Duodenal mucosa (tissue), 2 donors: ENCODE measurements around the gene KSR1.

Experiments used
- H3K27ac ChIP-seq: one replicate; pipeline ENCODE4 v1.7.0; 2013; ENCODE audit warnings: low read depth, low read length
- H3K27me3 ChIP-seq, 2 donors: one replicate each; pipeline ENCODE4 v1.7.0; 2013; ENCODE audit warnings: low read length in 2 of 2, control low read depth in 1 of 2; ENCODE audit not compliant: insufficient read depth in 2 of 2, control insufficient read depth in 1 of 2
- H3K36me3 ChIP-seq, 2 donors: one replicate each; pipeline ENCODE4 v1.7.0; 2013; ENCODE audit warnings: low read length in 2 of 2, control low read depth in 1 of 2; ENCODE audit not compliant: insufficient read depth in 2 of 2, control insufficient read depth in 1 of 2
- H3K4me1 ChIP-seq, 2 donors: one replicate each; pipeline ENCODE4 v1.7.0; 2013; ENCODE audit warnings: low read length in 2 of 2, control low read depth in 1 of 2; ENCODE audit not compliant: insufficient read depth in 2 of 2, control insufficient read depth in 1 of 2
- H3K4me3 ChIP-seq, 2 donors: one replicate each; pipeline ENCODE4 v1.7.0; 2013; ENCODE audit warnings: low read length in 2 of 2, low read depth in 1 of 2
- H3K9ac ChIP-seq, 2 donors: one replicate each; pipeline ENCODE4 v1.7.0; 2013; ENCODE audit warnings: low read length in 2 of 2, low read depth in 1 of 2
- H3K9me3 ChIP-seq, 2 donors: one replicate each; pipeline ENCODE4 v1.7.0; 2013; ENCODE audit warnings: low read length in 2 of 2, control low read depth in 1 of 2; ENCODE audit not compliant: control insufficient read depth in 1 of 2

KSR1 gene

DNA sequence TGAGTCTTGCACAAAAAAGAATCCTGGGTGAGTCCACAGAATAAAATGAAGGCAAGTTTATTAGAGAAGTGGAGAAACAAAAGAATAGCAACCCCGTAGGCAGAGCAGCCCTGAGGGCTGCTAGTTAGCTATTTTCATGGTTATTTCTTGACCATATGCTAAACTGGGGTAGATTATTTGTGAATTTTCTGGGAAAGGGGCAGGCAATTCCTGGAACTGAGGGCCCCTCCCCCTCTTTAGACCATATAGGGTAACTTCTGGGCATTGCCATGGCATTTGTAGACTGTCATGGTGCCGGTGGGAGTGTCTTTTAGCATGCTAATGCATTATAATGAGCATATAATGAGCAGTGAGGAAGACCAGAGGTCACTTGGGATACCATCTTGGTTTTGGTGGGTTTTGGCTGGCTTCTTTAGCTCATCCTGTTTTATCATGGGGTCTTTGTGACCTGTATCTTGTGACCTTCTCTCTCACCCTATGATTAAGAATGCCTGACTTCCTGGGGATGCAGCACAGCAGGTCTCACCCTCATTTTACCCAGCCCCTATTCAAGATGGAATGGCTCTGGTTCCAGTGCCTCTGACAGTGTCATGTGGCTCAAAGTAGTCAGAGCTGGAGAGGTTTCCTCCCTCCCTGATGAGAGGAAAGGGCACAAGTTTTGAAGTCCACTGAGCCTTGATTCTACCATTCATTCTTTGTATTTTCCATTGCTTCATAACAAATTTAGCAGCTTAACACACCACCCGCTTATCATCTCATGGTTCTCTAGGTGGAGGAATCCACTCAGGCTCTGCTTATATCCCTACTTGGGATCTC, 119.1 kb downstream of the KSR1 start:
- Histone ChIP-seq H3K9me3 (no peaks in the 10 kb centered on the region), H3K4me1 (peaks cover 2 to 6% of the 10 kb centered on the region in 2 donors), H3K27me3 (no peaks in the 10 kb centered on the region), H3K36me3 (no peaks in the 10 kb centered on the region), H3K27ac (no peak overlapping the region), H3K9ac (no peak overlapping the region), H3K4me3 (no peak overlapping the region)

GRCh38 chr17:27575912-27576252, 119.6 kb downstream of the KSR1 start:
- H3K27ac ChIP-seq: no peak overlapping the region
- no peaks in the 10 kb centered on the region for H3K9me3 ChIP-seq
- no peaks in the 10 kb centered on the region for H3K4me1 ChIP-seq
- H3K36me3 ChIP-seq: no peaks in the 10 kb centered on the region
- no peak overlapping the region for H3K4me3 ChIP-seq
- H3K27me3 ChIP-seq: no peaks in the 10 kb centered on the region
- no peak overlapping the region for H3K9ac ChIP-seq

- H3K27ac ChIP-seq: no peak overlapping the region
- H3K36me3 ChIP-seq: no peaks in the 10 kb centered on the region
- no peaks in the 10 kb centered on the region for H3K9me3 ChIP-seq
- no peak overlapping the region for H3K9ac ChIP-seq
- no peaks in the 10 kb centered on the region for H3K27me3 ChIP-seq
- no peaks in the 10 kb centered on the region for H3K4me1 ChIP-seq
- no peak overlapping the region for H3K4me3 ChIP-seq
Observed at GRCh38 chr17:27576477-27577083, 120.3 kb downstream of the KSR1 start.

- no peaks in the 10 kb centered on the region for H3K4me1 ChIP-seq
- no peaks in the 10 kb centered on the region for H3K27me3 ChIP-seq
- no peaks in the 10 kb centered on the region for H3K36me3 ChIP-seq
- H3K9ac ChIP-seq: no peak overlapping the region
- H3K27ac ChIP-seq: peak overlapping the region; percentile 46
- no peak overlapping the region for H3K4me3 ChIP-seq
- no peaks in the 10 kb centered on the region for H3K9me3 ChIP-seq
Observed at GRCh38 chr17:27577121-27577761, 121.0 kb downstream of the KSR1 start.

DNA sequence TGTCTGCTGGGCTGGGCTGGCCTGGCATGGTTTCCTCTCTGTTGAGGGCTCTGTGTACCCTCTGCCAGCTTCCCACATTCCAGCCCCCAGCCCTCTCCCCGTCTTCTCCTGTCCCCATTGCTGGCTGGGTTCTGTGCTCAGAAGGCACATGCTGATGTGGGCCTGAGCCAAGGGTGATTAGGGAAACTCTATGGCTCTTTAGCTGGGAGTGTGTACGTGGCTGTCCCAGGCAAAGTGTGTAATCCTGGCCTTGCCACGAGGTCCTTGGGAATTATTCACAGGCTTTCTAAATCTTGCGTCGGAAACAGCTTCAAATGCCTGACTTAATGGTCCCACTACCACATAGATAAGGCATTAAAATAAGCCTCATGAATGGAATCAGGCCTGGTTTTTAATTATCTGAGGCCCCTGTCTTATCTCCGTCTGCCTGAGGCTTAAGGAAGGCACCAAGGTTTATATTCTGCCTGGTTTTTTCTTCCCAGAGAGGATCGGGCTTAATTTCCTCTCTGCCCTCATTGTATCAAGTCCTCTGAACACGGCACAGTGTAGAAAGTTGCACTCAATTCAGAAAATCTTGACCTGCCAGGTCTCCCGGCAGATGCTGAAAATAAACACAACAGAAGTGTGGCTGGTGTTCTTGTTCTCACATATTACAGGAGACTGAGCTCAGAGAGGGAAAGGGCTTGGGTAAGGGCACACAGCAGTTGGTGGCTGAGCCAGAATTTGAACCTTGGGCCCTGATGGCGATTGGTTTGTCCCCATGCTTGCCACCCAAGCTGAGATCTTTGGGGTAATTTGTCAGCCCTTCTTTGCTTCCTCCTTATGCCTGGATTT, 121.9 kb downstream of the KSR1 start:
- Histone ChIP-seq H3K4me3 (no peak overlapping the region), H3K4me1 (no peaks in the 10 kb centered on the region), H3K9me3 (no peaks in the 10 kb centered on the region), H3K9ac (no peak overlapping the region), H3K27ac (no peak overlapping the region), H3K27me3 (no peaks in the 10 kb centered on the region), H3K36me3 (peaks cover 0 to 2% of the 10 kb centered on the region in 2 donors)

DNA sequence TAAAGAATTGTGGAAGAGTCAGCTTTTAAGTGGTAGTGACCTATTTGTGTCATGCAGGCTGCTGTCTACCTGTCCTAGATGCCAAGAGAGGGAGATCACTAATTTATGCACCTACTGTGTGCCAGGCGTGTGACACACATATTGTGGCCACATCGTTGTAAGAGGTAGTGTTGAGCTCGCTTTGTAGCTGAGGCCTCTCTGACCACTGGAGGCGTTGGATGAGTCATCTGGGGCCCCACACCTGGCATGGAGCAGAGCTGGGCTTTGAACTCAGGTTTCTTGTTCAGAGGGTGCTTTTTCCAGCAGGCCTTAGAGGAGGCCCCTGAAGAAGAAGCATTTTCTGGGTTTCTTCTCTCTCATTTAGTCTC, 122.5 kb downstream of the KSR1 start:
- Histone ChIP-seq H3K9ac (no peak overlapping the region), H3K27me3 (no peaks in the 10 kb centered on the region), H3K9me3 (no peaks in the 10 kb centered on the region), H3K4me1 (no peaks in the 10 kb centered on the region), H3K36me3 (peaks cover 0 to 6% of the 10 kb centered on the region in 2 donors), H3K4me3 (no peak overlapping the region), H3K27ac (no peak overlapping the region)

GRCh38 chr17:27579304-27579703, 123.1 kb downstream of the KSR1 start:
- Histone ChIP-seq H3K27me3 (no peaks in the 10 kb centered on the region), H3K36me3 (peaks cover 0 to 6% of the 10 kb centered on the region in 2 donors), H3K4me3 (no peak overlapping the region), H3K4me1 (no peaks in the 10 kb centered on the region), H3K9me3 (no peaks in the 10 kb centered on the region), H3K27ac (no peak overlapping the region), H3K9ac (no peak overlapping the region)

GRCh38 chr17:27579897-27580321, 123.7 kb downstream of the KSR1 start:
- Histone ChIP-seq H3K36me3 (peaks cover 0 to 9% of the 10 kb centered on the region in 2 donors), H3K9me3 (no peaks in the 10 kb centered on the region), H3K4me3 (no peak overlapping the region), H3K4me1 (no peaks in the 10 kb centered on the region), H3K27me3 (no peaks in the 10 kb centered on the region), H3K27ac (no peak overlapping the region), H3K9ac (no peak overlapping the region)

DNA sequence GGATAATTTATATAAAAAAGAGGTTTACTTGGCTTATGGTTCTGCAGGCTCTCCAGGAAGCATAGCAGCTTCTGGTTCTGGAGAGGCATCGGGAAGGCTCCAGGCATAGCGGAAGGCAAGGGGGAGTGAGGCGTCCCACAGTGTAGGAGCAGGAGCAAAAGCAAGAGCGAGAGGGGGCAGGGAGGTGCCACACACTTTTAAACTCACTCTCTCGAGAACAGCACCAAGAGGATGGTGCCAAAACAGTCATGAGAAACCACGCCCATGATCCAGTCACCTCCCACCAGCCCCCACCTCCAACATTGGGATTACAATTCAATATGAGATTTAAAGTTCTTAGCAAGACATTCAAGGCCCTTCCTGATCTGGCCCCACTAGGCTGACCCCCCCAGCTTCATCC, 124.8 kb downstream of the KSR1 start:
- peaks cover 0 to 15% of the 10 kb centered on the region in 2 donors for H3K36me3 ChIP-seq
- no peaks in the 10 kb centered on the region for H3K4me1 ChIP-seq
- H3K9ac ChIP-seq: no peak overlapping the region
- H3K4me3 ChIP-seq: no peak overlapping the region
- H3K27me3 ChIP-seq: no peaks in the 10 kb centered on the region
- no peak overlapping the region for H3K27ac ChIP-seq
- no peaks in the 10 kb centered on the region for H3K9me3 ChIP-seq

GRCh38 chr17:27582696-27583095, 126.4 kb downstream of the KSR1 start:
- H3K9me3 ChIP-seq: no peaks in the 10 kb centered on the region
- no peak overlapping the region for H3K4me3 ChIP-seq
- H3K9ac ChIP-seq: no peak overlapping the region
- H3K4me1 ChIP-seq: no peaks in the 10 kb centered on the region
- H3K27me3 ChIP-seq: no peaks in the 10 kb centered on the region
- H3K36me3 ChIP-seq: peaks cover 0 to 15% of the 10 kb centered on the region in 2 donors
- no peak overlapping the region for H3K27ac ChIP-seq
